HEK293 (cell line): ENCODE results near the gene CPNE5.
A peak's percentile ranks its signal among the peaks of the same experiment; 100 is the strongest.

Source experiments
- CTCF ChIA-PET: fragments of 350-600 bp; formaldehyde crosslinking; extraction: SDS; loops from one replicate; lab custom pipeline; 2021; ENCODE audit warnings: antibody characterized with exemption; lab: Yijun Ruan, JAX
- POLR2A ChIA-PET: fragments of 300-600 bp; formaldehyde crosslinking; extraction: SDS; loops from one replicate; lab custom pipeline; 2020; ENCODE audit warnings: antibody characterized with exemption, inconsistent platforms; lab: Yijun Ruan, JAX
- H3K27ac ChIP-seq: fragments of 200-500 bp; sonication (Bioruptor generic); 2 replicates; pipeline ENCODE4 v1.5.1; 2014; ENCODE audit warnings: low read depth, low read length, control low read depth, inconsistent platforms; ENCODE audit errors: extremely low read depth
- H3K36me3 ChIP-seq, 2 experiments: fragments of 200-500 bp in 1 of 2; sonication (Bioruptor generic) in 1 of 2; 1 replicate in 1 of 2; 2 replicates in 1 of 2; pipeline ENCODE4 v1.5.1; 2014 to 2017; ENCODE audit warnings: inconsistent platforms in 2 of 2, low read length in 2 of 2; ENCODE audit not compliant: control insufficient read depth in 2 of 2, insufficient read depth in 1 of 2
- H3K4me1 ChIP-seq: fragments of 200-500 bp; sonication (Bioruptor generic); 2 replicates; pipeline ENCODE4 v1.5.1; 2014; ENCODE audit warnings: mild to moderate bottlenecking, low read length, inconsistent platforms; ENCODE audit not compliant: control insufficient read depth, insufficient read depth
- H3K4me3 ChIP-seq: 2 replicates; pipeline ENCODE4 v1.5.1; 2011; ENCODE audit warnings: low read depth, mild to moderate bottlenecking, control low read depth, low read length, moderate library complexity
- H3K9me3 ChIP-seq: fragments of 200-500 bp; sonication (Bioruptor generic); 2 replicates; pipeline ENCODE4 v1.5.1; 2014; ENCODE audit warnings: low read depth, low read length, inconsistent platforms; ENCODE audit not compliant: control insufficient read depth, insufficient read depth
- HOXD13 ChIP-seq: sonication (generic); formaldehyde crosslinking; IDR thresholded peaks from 2 replicates; pipeline ENCODE4 v1.8.0; 2022; ENCODE audit warnings: missing genetic modification reagents, borderline replicate concordance
- KLF16 ChIP-seq: fragments of 450-650 bp; formaldehyde crosslinking; IDR thresholded peaks from 2 replicates; pipeline ENCODE4 v1.5.1; 2017; ENCODE audit warnings: missing biosample characterization, missing genetic modification characterization
- KLF7 ChIP-seq: fragments of 450-650 bp; formaldehyde crosslinking; IDR thresholded peaks from 2 replicates; pipeline ENCODE4 v1.5.1; 2016; ENCODE audit warnings: missing biosample characterization, missing genetic modification characterization, borderline replicate concordance
- REPIN1 ChIP-seq: fragments of 450-650 bp; formaldehyde crosslinking; IDR thresholded peaks from 2 replicates; pipeline ENCODE4 v1.5.1; 2017; ENCODE audit warnings: missing biosample characterization, missing genetic modification characterization, low read depth
- SALL2 ChIP-seq: fragments of 450-650 bp; formaldehyde crosslinking; IDR thresholded peaks from 2 replicates; pipeline ENCODE4 v1.5.0; 2017; ENCODE audit warnings: missing biosample characterization, mild to moderate bottlenecking, missing genetic modification characterization, borderline replicate concordance
- TRIM28 ChIP-seq: IDR thresholded peaks from 2 replicates; pipeline ENCODE4 v1.6.1; 2011; ENCODE audit warnings: low read length, control low read depth, borderline replicate concordance
- ZFHX2 ChIP-seq: fragments of 450-650 bp; formaldehyde crosslinking; conservative IDR thresholded peaks from 2 replicates; pipeline ENCODE4 v1.5.1; 2016; ENCODE audit warnings: missing biosample characterization, missing genetic modification characterization
- ZFP69B ChIP-seq: fragments of 450-650 bp; formaldehyde crosslinking; IDR thresholded peaks from 2 replicates; pipeline ENCODE4 v1.5.1; 2016; ENCODE audit warnings: missing biosample characterization, missing genetic modification characterization
- ZNF121 ChIP-seq: fragments of 450-650 bp; formaldehyde crosslinking; IDR thresholded peaks from 2 replicates; pipeline ENCODE4 v1.5.1; 2016; ENCODE audit warnings: missing biosample characterization, missing genetic modification characterization
- ZNF239 ChIP-seq: fragments of 450-650 bp; formaldehyde crosslinking; IDR thresholded peaks from 2 replicates; pipeline ENCODE4 v1.5.1; 2016; ENCODE audit warnings: missing biosample characterization, missing genetic modification characterization
- ZNF426 ChIP-seq: fragments of 450-650 bp; formaldehyde crosslinking; IDR thresholded peaks from 2 replicates; pipeline ENCODE4 v1.5.1; 2017; ENCODE audit warnings: missing biosample characterization, missing genetic modification characterization, mild to moderate bottlenecking, inconsistent platforms, moderate library complexity
- ZNF510 ChIP-seq: fragments of 450-650 bp; formaldehyde crosslinking; IDR thresholded peaks from 2 replicates; pipeline ENCODE4 v1.5.1; 2018; ENCODE audit warnings: mild to moderate bottlenecking, missing genetic modification characterization, missing biosample characterization; ENCODE audit not compliant: insufficient replicate concordance
- ZNF571 ChIP-seq: fragments of 450-650 bp; formaldehyde crosslinking; IDR thresholded peaks from 2 replicates; pipeline ENCODE4 v1.5.0; 2017; ENCODE audit warnings: missing biosample characterization, missing genetic modification characterization
- ZNF596 ChIP-seq: fragments of 450-650 bp; IDR thresholded peaks from 2 replicates; pipeline ENCODE4 v1.5.0; 2018; ENCODE audit warnings: missing biosample characterization, mild to moderate bottlenecking, missing genetic modification characterization, moderate library complexity
- ZNF624 ChIP-seq: fragments of 450-650 bp; formaldehyde crosslinking; IDR thresholded peaks from 2 replicates; pipeline ENCODE4 v1.5.1; 2017; ENCODE audit warnings: missing biosample characterization, missing genetic modification characterization
- ZNF658 ChIP-seq: fragments of 450-650 bp; formaldehyde crosslinking; IDR thresholded peaks from 2 replicates; pipeline ENCODE4; 2016; ENCODE audit warnings: missing biosample characterization, missing genetic modification characterization
- ZNF747 ChIP-seq: fragments of 450-650 bp; formaldehyde crosslinking; IDR thresholded peaks from 2 replicates; pipeline ENCODE4 v1.5.1; 2016; ENCODE audit warnings: missing biosample characterization, missing genetic modification characterization
- ZNF768 ChIP-seq: fragments of 450-650 bp; formaldehyde crosslinking; IDR thresholded peaks from 2 replicates; pipeline ENCODE4 v1.5.1; 2018; ENCODE audit warnings: missing biosample characterization, mild to moderate bottlenecking, missing genetic modification characterization
- TF ChIP-seq, protein P1 (sequence below): fragments of 450-650 bp; formaldehyde crosslinking; IDR thresholded peaks from 2 replicates; pipeline ENCODE4 v1.5.0; 2017; ENCODE audit warnings: missing biosample characterization, missing genetic modification characterization, borderline replicate concordance
- TF ChIP-seq, protein P2 (sequence below): fragments of 450-650 bp; formaldehyde crosslinking; IDR thresholded peaks from 2 replicates; pipeline ENCODE4 v1.5.1; 2017; ENCODE audit warnings: missing biosample characterization, missing genetic modification characterization
- TF ChIP-seq, protein P3 (sequence below): fragments of 450-650 bp; formaldehyde crosslinking; IDR thresholded peaks from 2 replicates; pipeline ENCODE4 v1.5.1; 2017; ENCODE audit warnings: missing biosample characterization, missing genetic modification characterization

The CPNE5 gene

DNA sequence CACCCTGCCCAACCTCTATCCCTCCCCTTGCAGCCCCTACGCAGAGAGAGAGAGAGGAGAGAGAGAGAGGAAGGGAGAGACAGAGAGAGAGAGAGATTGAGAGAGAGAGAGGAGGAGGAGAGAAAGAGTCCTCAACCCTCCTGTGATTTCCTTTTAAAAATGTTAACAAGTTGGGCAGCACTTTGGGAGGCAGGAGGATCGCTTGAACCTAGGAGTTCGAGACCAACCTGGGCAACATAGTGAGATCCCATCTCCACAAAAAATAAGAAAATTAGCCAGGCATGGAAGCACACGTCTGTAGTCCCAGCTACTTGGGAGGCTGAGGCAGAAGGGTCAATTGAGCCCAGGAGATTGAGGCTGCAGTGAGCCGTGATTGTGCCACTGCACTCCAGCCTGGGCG lies 30.1 kb downstream of the CPNE5 start:
- H3K27ac ChIP-seq, result no peak overlapping the region
- H3K4me1 ChIP-seq, result peaks cover 3% of the 10 kb centered on the region; the same call in 1 of the 2 replicates
- TF ChIP-seq ZFP69B (tag by site-specific recombination) (no peak), ZNF624 (tag by site-specific recombination) (no peak), REPIN1 (tag by site-specific recombination) (no peak), ZNF596 (tag by site-specific recombination) (peak; percentile 62), KLF16 (tag by site-specific recombination) (no peak), KLF7 (no peak), ZNF121 (peak; percentile 72; the same call in 1 of the 2 replicates), HOXD13 (CRISPR knock-in tag) (0 out of 2 replicates have a peak, but pooled peaks have one; percentile 18), ZNF747 (no peak)
- TF ChIP-seq, protein P1, sequence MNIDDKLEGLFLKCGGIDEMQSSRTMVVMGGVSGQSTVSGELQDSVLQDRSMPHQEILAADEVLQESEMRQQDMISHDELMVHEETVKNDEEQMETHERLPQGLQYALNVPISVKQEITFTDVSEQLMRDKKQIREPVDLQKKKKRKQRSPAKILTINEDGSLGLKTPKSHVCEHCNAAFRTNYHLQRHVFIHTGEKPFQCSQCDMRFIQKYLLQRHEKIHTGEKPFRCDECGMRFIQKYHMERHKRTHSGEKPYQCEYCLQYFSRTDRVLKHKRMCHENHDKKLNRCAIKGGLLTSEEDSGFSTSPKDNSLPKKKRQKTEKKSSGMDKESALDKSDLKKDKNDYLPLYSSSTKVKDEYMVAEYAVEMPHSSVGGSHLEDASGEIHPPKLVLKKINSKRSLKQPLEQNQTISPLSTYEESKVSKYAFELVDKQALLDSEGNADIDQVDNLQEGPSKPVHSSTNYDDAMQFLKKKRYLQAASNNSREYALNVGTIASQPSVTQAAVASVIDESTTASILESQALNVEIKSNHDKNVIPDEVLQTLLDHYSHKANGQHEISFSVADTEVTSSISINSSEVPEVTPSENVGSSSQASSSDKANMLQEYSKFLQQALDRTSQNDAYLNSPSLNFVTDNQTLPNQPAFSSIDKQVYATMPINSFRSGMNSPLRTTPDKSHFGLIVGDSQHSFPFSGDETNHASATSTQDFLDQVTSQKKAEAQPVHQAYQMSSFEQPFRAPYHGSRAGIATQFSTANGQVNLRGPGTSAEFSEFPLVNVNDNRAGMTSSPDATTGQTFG, result no peak
- H3K36me3 ChIP-seq, result no peaks in the 10 kb centered on the region
- POLR2A ChIA-PET, result no interaction called here
- CTCF ChIA-PET, result interaction anchor here (0.6 to 4.3 kb wide), 5 partner anchors 23 to 209 kb away, joined by 3 to 49 read pairs (median 17); no protein-coding TSS in a partner anchor
- no peaks in the 10 kb centered on the region for H3K9me3 ChIP-seq
- no peak overlapping the region for H3K4me3 ChIP-seq

DNA sequence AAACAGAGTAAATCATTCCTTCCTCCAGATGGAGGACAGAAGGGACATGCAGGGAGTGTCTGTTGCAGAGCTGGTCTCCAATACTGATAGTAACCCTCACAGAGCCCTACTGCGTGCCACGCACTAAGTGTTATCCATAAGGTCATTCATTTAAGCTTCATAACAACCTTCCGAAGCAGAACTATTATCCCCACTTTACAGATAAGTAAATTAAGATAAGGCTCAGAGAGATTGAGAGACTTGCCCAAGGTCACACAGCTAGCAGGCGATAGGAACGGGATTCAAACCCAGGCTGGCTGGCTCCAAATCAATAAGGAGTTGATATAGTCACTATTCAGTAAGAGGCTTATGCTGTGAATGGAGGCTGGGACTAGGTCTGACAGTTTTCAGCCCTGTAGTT lies 30.6 kb downstream of the CPNE5 start:
- POLR2A ChIA-PET, result no interaction called here
- H3K27ac ChIP-seq, result no peak overlapping the region
- no peak overlapping the region for H3K4me3 ChIP-seq
- TF ChIP-seq ZNF768, result 0 out of 2 replicates have a peak, but pooled peaks have one; percentile 21
- no peak for TF ChIP-seq TRIM28
- H3K4me1 ChIP-seq, result peaks cover 3% of the 10 kb centered on the region; the same call in 1 of the 2 replicates
- no peaks in the 10 kb centered on the region for H3K9me3 ChIP-seq
- CTCF ChIA-PET, result interaction anchor here (0.6 to 4.3 kb wide), 2 partner anchors 42 to 193 kb away, joined by 3 to 49 read pairs; no protein-coding TSS in a partner anchor
- no peaks in the 10 kb centered on the region for H3K36me3 ChIP-seq

DNA sequence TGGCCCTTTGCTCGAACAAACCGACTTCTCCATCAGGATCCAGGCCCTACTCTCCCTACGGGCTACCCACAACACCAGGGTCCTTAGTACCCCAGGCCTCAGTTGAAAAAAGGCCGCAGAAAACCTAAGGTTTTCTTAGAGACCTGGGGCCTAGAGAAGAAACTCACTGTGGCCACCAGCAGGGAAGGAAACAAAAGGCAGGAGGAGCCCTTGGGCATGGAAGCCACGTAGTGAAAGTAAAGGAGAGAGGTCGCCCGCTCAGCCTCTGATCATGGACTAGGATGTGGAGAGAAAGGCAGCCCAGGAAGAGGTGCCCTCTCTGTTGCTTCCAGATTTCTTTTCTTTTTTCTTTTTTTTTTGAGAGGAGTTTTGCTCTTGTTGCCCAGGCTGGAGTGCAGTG lies 31.5 kb downstream of the CPNE5 start:
- H3K27ac ChIP-seq, result no peak overlapping the region
- POLR2A ChIA-PET, result no interaction called here
- TF ChIP-seq ZNF426 (no peak), ZNF658 (tag by site-specific recombination) (no peak), ZNF239 (tag by site-specific recombination) (no peak), SALL2 (no peak), ZNF571 (tag by site-specific recombination) (no peak), ZFHX2 (tag by site-specific recombination) (no peak), KLF7 (no peak), ZNF510 (no peak)
- TF ChIP-seq, protein P2, sequence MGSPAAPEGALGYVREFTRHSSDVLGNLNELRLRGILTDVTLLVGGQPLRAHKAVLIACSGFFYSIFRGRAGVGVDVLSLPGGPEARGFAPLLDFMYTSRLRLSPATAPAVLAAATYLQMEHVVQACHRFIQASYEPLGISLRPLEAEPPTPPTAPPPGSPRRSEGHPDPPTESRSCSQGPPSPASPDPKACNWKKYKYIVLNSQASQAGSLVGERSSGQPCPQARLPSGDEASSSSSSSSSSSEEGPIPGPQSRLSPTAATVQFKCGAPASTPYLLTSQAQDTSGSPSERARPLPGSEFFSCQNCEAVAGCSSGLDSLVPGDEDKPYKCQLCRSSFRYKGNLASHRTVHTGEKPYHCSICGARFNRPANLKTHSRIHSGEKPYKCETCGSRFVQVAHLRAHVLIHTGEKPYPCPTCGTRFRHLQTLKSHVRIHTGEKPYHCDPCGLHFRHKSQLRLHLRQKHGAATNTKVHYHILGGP (tag by site-specific recombination), result no peak
- TF ChIP-seq, protein P3, sequence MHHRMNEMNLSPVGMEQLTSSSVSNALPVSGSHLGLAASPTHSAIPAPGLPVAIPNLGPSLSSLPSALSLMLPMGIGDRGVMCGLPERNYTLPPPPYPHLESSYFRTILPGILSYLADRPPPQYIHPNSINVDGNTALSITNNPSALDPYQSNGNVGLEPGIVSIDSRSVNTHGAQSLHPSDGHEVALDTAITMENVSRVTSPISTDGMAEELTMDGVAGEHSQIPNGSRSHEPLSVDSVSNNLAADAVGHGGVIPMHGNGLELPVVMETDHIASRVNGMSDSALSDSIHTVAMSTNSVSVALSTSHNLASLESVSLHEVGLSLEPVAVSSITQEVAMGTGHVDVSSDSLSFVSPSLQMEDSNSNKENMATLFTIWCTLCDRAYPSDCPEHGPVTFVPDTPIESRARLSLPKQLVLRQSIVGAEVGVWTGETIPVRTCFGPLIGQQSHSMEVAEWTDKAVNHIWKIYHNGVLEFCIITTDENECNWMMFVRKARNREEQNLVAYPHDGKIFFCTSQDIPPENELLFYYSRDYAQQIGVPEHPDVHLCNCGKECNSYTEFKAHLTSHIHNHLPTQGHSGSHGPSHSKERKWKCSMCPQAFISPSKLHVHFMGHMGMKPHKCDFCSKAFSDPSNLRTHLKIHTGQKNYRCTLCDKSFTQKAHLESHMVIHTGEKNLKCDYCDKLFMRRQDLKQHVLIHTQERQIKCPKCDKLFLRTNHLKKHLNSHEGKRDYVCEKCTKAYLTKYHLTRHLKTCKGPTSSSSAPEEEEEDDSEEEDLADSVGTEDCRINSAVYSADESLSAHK, result no peak
- TF ChIP-seq, all 188 proteins: peak for 0
- H3K36me3 ChIP-seq, result no peaks in the 10 kb centered on the region
- H3K4me1 ChIP-seq, result peaks cover 3% of the 10 kb centered on the region; the same call in 1 of the 2 replicates
- CTCF ChIA-PET, result interaction anchor here (0.7 kb wide), 1 partner anchor 106 kb away, joined by 3 read pairs; no protein-coding TSS in a partner anchor
- no peaks in the 10 kb centered on the region for H3K9me3 ChIP-seq
- H3K4me3 ChIP-seq, result no peak overlapping the region
